ENCODE data around the gene OPN1MW3. TPM values are rescaled to one million over a fixed set of nuclear protein-coding genes. Genes with fewer than 3 reads are reported as not detected.

OPN1MW3 gene
- polyA plus RNA-seq, 1 donor (not counting 4 experiments of a cell fraction or from before 2014, with no cell fraction given), result not detected

DNA sequence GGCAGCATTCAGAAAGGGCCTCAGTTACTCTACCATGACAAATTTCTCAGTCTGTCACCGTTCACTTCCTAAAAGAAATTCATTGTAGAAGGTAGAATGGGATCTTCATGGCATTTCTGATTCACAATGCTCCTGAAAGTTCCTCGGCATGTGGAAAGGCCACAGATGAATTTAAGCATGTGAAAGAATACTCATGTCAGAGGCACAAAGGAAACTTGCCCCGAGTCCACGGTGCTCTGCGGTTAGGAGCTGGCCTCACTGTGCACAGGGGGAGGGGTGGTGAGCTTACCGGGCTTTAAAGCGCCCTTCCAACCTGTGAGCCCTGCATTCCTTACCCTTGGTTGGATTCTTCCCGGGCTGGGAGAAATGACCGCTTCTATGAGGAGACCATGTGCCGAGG is 47.5 kb downstream of the OPN1MW3 start:
- H3K9ac ChIP-seq (ENCODE audit: control insufficient read depth, extremely low read depth, insufficient read depth, low read length), result no peak overlapping the region
- DNase-seq (ENCODE audit: low read depth, low spot score) (no peak), FAIRE-seq (no peak)
- no peak for TF ChIP-seq EZH2 (IDR thresholded peaks at IDR 0.05; ENCODE audit: low read length)
- TF ChIP-seq, protein P1, sequence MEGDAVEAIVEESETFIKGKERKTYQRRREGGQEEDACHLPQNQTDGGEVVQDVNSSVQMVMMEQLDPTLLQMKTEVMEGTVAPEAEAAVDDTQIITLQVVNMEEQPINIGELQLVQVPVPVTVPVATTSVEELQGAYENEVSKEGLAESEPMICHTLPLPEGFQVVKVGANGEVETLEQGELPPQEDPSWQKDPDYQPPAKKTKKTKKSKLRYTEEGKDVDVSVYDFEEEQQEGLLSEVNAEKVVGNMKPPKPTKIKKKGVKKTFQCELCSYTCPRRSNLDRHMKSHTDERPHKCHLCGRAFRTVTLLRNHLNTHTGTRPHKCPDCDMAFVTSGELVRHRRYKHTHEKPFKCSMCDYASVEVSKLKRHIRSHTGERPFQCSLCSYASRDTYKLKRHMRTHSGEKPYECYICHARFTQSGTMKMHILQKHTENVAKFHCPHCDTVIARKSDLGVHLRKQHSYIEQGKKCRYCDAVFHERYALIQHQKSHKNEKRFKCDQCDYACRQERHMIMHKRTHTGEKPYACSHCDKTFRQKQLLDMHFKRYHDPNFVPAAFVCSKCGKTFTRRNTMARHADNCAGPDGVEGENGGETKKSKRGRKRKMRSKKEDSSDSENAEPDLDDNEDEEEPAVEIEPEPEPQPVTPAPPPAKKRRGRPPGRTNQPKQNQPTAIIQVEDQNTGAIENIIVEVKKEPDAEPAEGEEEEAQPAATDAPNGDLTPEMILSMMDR (optimal IDR thresholded peaks at IDR 0.05 in 1 of 3, IDR thresholded peaks at IDR 0.05 in 1 of 3, conservative IDR thresholded peaks at IDR 0.05 in 1 of 3; ENCODE audit: extremely low read depth in 1 of 3, insufficient read depth in 2 of 3, low read length in 3 of 3), result no peak
- no peaks in the 10 kb centered on the region for H3K4me1 ChIP-seq (ENCODE audit: control insufficient read depth, extremely low read depth, insufficient read depth, low read length)
- no peaks in the 10 kb centered on the region for H3K9me1 ChIP-seq (ENCODE audit: control insufficient read depth, extremely low read depth, insufficient read depth, low read length)
- no peaks in the 10 kb centered on the region for H4K20me1 ChIP-seq (ENCODE audit: control insufficient read depth, extremely low read depth, insufficient read depth, low read length)
- H3K9me3 ChIP-seq (ENCODE audit: control insufficient read depth, low read depth, low read length), result peaks cover 1% of the 10 kb centered on the region
- H3K36me3 ChIP-seq (ENCODE audit: control insufficient read depth in 2 of 2, extremely low read depth in 1 of 2, insufficient read depth in 2 of 2, low read length in 2 of 2), result no peaks in the 10 kb centered on the region
- no peaks in the 10 kb centered on the region for H3K79me2 ChIP-seq (ENCODE audit: control insufficient read depth, insufficient read depth, low read length)
- no peak overlapping the region for H3K4me2 ChIP-seq (ENCODE audit: control insufficient read depth, extremely low read depth, insufficient read depth, low read depth, low read length)
- H3K27me3 ChIP-seq (ENCODE audit: control insufficient read depth, extremely low read depth, insufficient read depth, low read length), result no peaks in the 10 kb centered on the region
- no peak overlapping the region for H3K4me3 ChIP-seq (ENCODE audit: control insufficient read depth in 2 of 3, extremely low read depth in 1 of 3, insufficient read depth in 2 of 3, low read depth in 1 of 3, low read length in 3 of 3)
- no peak overlapping the region for H3K27ac ChIP-seq (ENCODE audit: control insufficient read depth, insufficient read depth, low read length)
- dilution Hi-C loops (cut with MboI; ENCODE audit: extremely low pct_ligation_motif_present, low sequenced_read_pairs), result no loop called here
- no peak overlapping the region for H2AFZ ChIP-seq (ENCODE audit: control insufficient read depth, low read length)

DNA sequence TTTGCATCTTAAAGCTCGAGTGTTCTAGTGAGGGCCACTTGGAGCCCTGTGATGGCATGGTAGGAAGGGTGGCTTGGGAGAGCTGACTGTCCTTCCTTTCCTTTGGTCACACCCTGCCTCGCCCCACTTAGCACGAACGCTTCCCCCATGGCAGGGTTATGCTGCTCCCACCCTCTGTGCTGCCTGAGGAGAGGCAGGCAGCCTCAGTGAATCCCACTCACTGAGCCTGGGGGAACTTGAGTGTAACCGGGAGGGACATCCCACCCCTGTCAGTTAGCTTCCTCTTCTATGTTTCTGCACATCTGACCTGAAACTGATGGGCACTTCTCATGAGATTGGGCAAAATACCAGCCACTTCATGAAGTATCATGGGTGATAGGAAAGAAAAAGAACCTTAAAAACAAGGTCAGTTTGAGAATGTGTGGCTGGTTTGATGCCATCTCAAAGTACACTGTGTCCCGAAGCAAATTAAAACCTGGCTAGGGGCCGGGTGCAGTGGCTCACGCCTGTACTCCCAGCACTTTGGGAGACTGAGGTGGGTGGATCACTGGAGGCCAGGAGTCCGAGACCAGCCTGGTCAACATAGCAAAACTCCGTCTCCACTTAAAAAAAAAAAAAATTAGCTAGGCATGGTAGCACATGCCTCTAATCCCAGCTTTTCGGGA is 48.3 kb downstream of the OPN1MW3 start:
- no peaks in the 10 kb centered on the region for H3K36me3 ChIP-seq (ENCODE audit: control insufficient read depth in 2 of 2, extremely low read depth in 1 of 2, insufficient read depth in 2 of 2, low read length in 2 of 2)
- dilution Hi-C loops (cut with MboI; ENCODE audit: extremely low pct_ligation_motif_present, low sequenced_read_pairs), result no loop called here
- no peaks in the 10 kb centered on the region for H3K79me2 ChIP-seq (ENCODE audit: control insufficient read depth, insufficient read depth, low read length)
- H3K9me3 ChIP-seq (ENCODE audit: control insufficient read depth, low read depth, low read length), result peaks cover 1% of the 10 kb centered on the region
- no peak overlapping the region for H3K4me2 ChIP-seq (ENCODE audit: control insufficient read depth, extremely low read depth, insufficient read depth, low read depth, low read length)
- no peaks in the 10 kb centered on the region for H3K9me1 ChIP-seq (ENCODE audit: control insufficient read depth, extremely low read depth, insufficient read depth, low read length)
- H4K20me1 ChIP-seq (ENCODE audit: control insufficient read depth, extremely low read depth, insufficient read depth, low read length), result no peaks in the 10 kb centered on the region
- DNase-seq (ENCODE audit: low read depth, low spot score), result no peak
- no peaks in the 10 kb centered on the region for H3K27me3 ChIP-seq (ENCODE audit: control insufficient read depth, extremely low read depth, insufficient read depth, low read length)
- no peaks in the 10 kb centered on the region for H3K4me1 ChIP-seq (ENCODE audit: control insufficient read depth, extremely low read depth, insufficient read depth, low read length)
- H3K27ac ChIP-seq (ENCODE audit: control insufficient read depth, insufficient read depth, low read length), result no peak overlapping the region
- TF ChIP-seq EZH2 (IDR thresholded peaks at IDR 0.05; ENCODE audit: low read length), result no peak
- TF ChIP-seq, protein P1 (optimal IDR thresholded peaks at IDR 0.05 in 1 of 3, IDR thresholded peaks at IDR 0.05 in 1 of 3, conservative IDR thresholded peaks at IDR 0.05 in 1 of 3; ENCODE audit: extremely low read depth in 1 of 3, insufficient read depth in 2 of 3, low read length in 3 of 3), result no peak
- H2AFZ ChIP-seq (ENCODE audit: control insufficient read depth, low read length), result no peak overlapping the region
- H3K9ac ChIP-seq (ENCODE audit: control insufficient read depth, extremely low read depth, insufficient read depth, low read length), result no peak overlapping the region
- no peak overlapping the region for H3K4me3 ChIP-seq (ENCODE audit: control insufficient read depth in 2 of 3, extremely low read depth in 1 of 3, insufficient read depth in 2 of 3, low read depth in 1 of 3, low read length in 3 of 3)
- FAIRE-seq, result no peak

Measured in keratinocyte (primary cell).